ENCODE data around the gene RNF43. TPM values are rescaled to one million over a fixed set of nuclear protein-coding genes. Genes with fewer than 3 reads are reported as not detected.

RNF43 gene
- total RNA-seq (1 to 10 TPM; 3.2 to 8.8 TPM), polyA plus RNA-seq (ENCODE audit: insufficient read length in 2 of 2) (1 to 10 TPM in 1 of 2 donors, under 1 TPM in 1; 0.92 to 2.6 TPM)
- long read RNA-seq, donor 1, result 0 reads
- long read RNA-seq, donor 2, result 0 reads
- long read RNA-seq, donor 3, result 0 reads
- long read RNA-seq, donor 4, full-length matches to known transcripts, result 1 of 6 reads
- long read RNA-seq, donor 4, partial matches to known transcripts, result 5 of 6 reads
- long read RNA-seq, donor 4, other reads (novel, unspliced or antisense), result 0 of 6 reads

GRCh38 chr17:58417300-58418092 is at the start of gene RNF43:
TSS of gene RNF43 (minus strand) at chr17:58417534. CDS start at chr17:58415577, 1,957 bp downstream.
- no peaks in the 10 kb centered on the region for H3K4me1 ChIP-seq (ENCODE audit: control insufficient read depth, insufficient read depth, low read length)
- peak; percentile 57 to 95 (median 77) for DNase-seq (ENCODE audit: low read depth in 4 of 6, low spot score in 6 of 6)
- H3K4me3 ChIP-seq (ENCODE audit: low read depth, low read length), result peak within 1 kb of the TSS; percentile 52
- no peaks in the 10 kb centered on the region for H3K36me3 ChIP-seq (ENCODE audit: control insufficient read depth, insufficient read depth, low read length)
- WGBS (ENCODE audit: insufficient coverage), result 0% methylated on average over 4 of the region's 8 CpGs
- no peaks in the 10 kb centered on the region for H3K9me3 ChIP-seq (ENCODE audit: control insufficient read depth, insufficient read depth, low read length)
- H3K27ac ChIP-seq (ENCODE audit: low read depth, low read length), result peak within 1 kb of the TSS; percentile 45
- no peaks in the 10 kb centered on the region for H3K27me3 ChIP-seq (ENCODE audit: control insufficient read depth, insufficient read depth, low read length)

GRCh38 chr17:58455491-58455890 is 38.2 kb upstream of the RNF43 start:
- Histone ChIP-seq H3K36me3 (ENCODE audit: control insufficient read depth, insufficient read depth, low read length) (no peaks in the 10 kb centered on the region), H3K9me3 (ENCODE audit: control insufficient read depth, insufficient read depth, low read length) (no peaks in the 10 kb centered on the region), H3K27me3 (ENCODE audit: control insufficient read depth, insufficient read depth, low read length) (no peaks in the 10 kb centered on the region), H3K4me1 (ENCODE audit: control insufficient read depth, insufficient read depth, low read length) (no peaks in the 10 kb centered on the region), H3K4me3 (ENCODE audit: low read depth, low read length) (no peak overlapping the region), H3K27ac (ENCODE audit: low read depth, low read length) (no peak overlapping the region)
- no peak for DNase-seq (ENCODE audit: low read depth in 4 of 6, low spot score in 6 of 6)

GRCh38 chr17:58452738-58453137 is 35.4 kb upstream of the RNF43 start:
- H3K27me3 ChIP-seq (ENCODE audit: control insufficient read depth, insufficient read depth, low read length), result no peaks in the 10 kb centered on the region
- 100% methylated on average over 1 of the region's 1 CpG for WGBS (ENCODE audit: insufficient coverage)
- no peaks in the 10 kb centered on the region for H3K9me3 ChIP-seq (ENCODE audit: control insufficient read depth, insufficient read depth, low read length)
- H3K4me1 ChIP-seq (ENCODE audit: control insufficient read depth, insufficient read depth, low read length), result no peaks in the 10 kb centered on the region
- no peak for DNase-seq (ENCODE audit: low read depth in 4 of 6, low spot score in 6 of 6)
- H3K36me3 ChIP-seq (ENCODE audit: control insufficient read depth, insufficient read depth, low read length), result no peaks in the 10 kb centered on the region
- H3K4me3 ChIP-seq (ENCODE audit: low read depth, low read length), result no peak overlapping the region
- H3K27ac ChIP-seq (ENCODE audit: low read depth, low read length), result no peak overlapping the region

GRCh38 chr17:58447039-58447975 is 30.0 kb upstream of the RNF43 start:
- H3K27ac ChIP-seq (ENCODE audit: low read depth, low read length), result no peak overlapping the region
- peak in 5 of 6 donors; percentile 5 to 71 (median 22) for DNase-seq (ENCODE audit: low read depth in 4 of 6, low spot score in 6 of 6)
- no peaks in the 10 kb centered on the region for H3K4me1 ChIP-seq (ENCODE audit: control insufficient read depth, insufficient read depth, low read length)
- no peaks in the 10 kb centered on the region for H3K27me3 ChIP-seq (ENCODE audit: control insufficient read depth, insufficient read depth, low read length)
- no peaks in the 10 kb centered on the region for H3K36me3 ChIP-seq (ENCODE audit: control insufficient read depth, insufficient read depth, low read length)
- H3K9me3 ChIP-seq (ENCODE audit: control insufficient read depth, insufficient read depth, low read length), result no peaks in the 10 kb centered on the region
- WGBS (ENCODE audit: insufficient coverage), result 72% methylated on average over 8 of the region's 9 CpGs
- no peak overlapping the region for H3K4me3 ChIP-seq (ENCODE audit: low read depth, low read length)

GRCh38 chr17:58446086-58446485 is 28.8 kb upstream of the RNF43 start:
- Histone ChIP-seq H3K27ac (ENCODE audit: low read depth, low read length) (no peak overlapping the region), H3K4me1 (ENCODE audit: control insufficient read depth, insufficient read depth, low read length) (no peaks in the 10 kb centered on the region), H3K27me3 (ENCODE audit: control insufficient read depth, insufficient read depth, low read length) (no peaks in the 10 kb centered on the region), H3K36me3 (ENCODE audit: control insufficient read depth, insufficient read depth, low read length) (no peaks in the 10 kb centered on the region), H3K9me3 (ENCODE audit: control insufficient read depth, insufficient read depth, low read length) (no peaks in the 10 kb centered on the region), H3K4me3 (ENCODE audit: low read depth, low read length) (no peak overlapping the region)
- 94% methylated on average over 1 of the region's 6 CpGs for WGBS (ENCODE audit: insufficient coverage)
- no peak for DNase-seq (ENCODE audit: low read depth in 4 of 6, low spot score in 6 of 6)

GRCh38 chr17:58436805-58437239 is 19.5 kb upstream of the RNF43 start:
- Histone ChIP-seq H3K4me1 (ENCODE audit: control insufficient read depth, insufficient read depth, low read length) (no peaks in the 10 kb centered on the region), H3K27ac (ENCODE audit: low read depth, low read length) (no peak overlapping the region), H3K4me3 (ENCODE audit: low read depth, low read length) (no peak overlapping the region), H3K36me3 (ENCODE audit: control insufficient read depth, insufficient read depth, low read length) (no peaks in the 10 kb centered on the region), H3K9me3 (ENCODE audit: control insufficient read depth, insufficient read depth, low read length) (no peaks in the 10 kb centered on the region), H3K27me3 (ENCODE audit: control insufficient read depth, insufficient read depth, low read length) (no peaks in the 10 kb centered on the region)
- no CpG with 5 or more reads among the region's 5 CpGs for WGBS (ENCODE audit: insufficient coverage)
- no peak for DNase-seq (ENCODE audit: low read depth in 4 of 6, low spot score in 6 of 6)

GRCh38 chr17:58436245-58436644 is 18.9 kb upstream of the RNF43 start:
- no peak overlapping the region for H3K27ac ChIP-seq (ENCODE audit: low read depth, low read length)
- no peaks in the 10 kb centered on the region for H3K9me3 ChIP-seq (ENCODE audit: control insufficient read depth, insufficient read depth, low read length)
- DNase-seq (ENCODE audit: low read depth in 4 of 6, low spot score in 6 of 6), result peak in 1 of 6 donors; percentile 82
- no peaks in the 10 kb centered on the region for H3K4me1 ChIP-seq (ENCODE audit: control insufficient read depth, insufficient read depth, low read length)
- no peaks in the 10 kb centered on the region for H3K36me3 ChIP-seq (ENCODE audit: control insufficient read depth, insufficient read depth, low read length)
- H3K27me3 ChIP-seq (ENCODE audit: control insufficient read depth, insufficient read depth, low read length), result no peaks in the 10 kb centered on the region
- no peak overlapping the region for H3K4me3 ChIP-seq (ENCODE audit: low read depth, low read length)

- Histone ChIP-seq H3K36me3 (ENCODE audit: control insufficient read depth, insufficient read depth, low read length) (no peaks in the 10 kb centered on the region), H3K4me3 (ENCODE audit: low read depth, low read length) (no peak overlapping the region), H3K9me3 (ENCODE audit: control insufficient read depth, insufficient read depth, low read length) (no peaks in the 10 kb centered on the region), H3K27ac (ENCODE audit: low read depth, low read length) (no peak overlapping the region), H3K4me1 (ENCODE audit: control insufficient read depth, insufficient read depth, low read length) (no peaks in the 10 kb centered on the region), H3K27me3 (ENCODE audit: control insufficient read depth, insufficient read depth, low read length) (no peaks in the 10 kb centered on the region)
- DNase-seq (ENCODE audit: low read depth in 4 of 6, low spot score in 6 of 6), result no peak
- WGBS (ENCODE audit: insufficient coverage), result 100% methylated on average over 6 of the region's 7 CpGs
These were observed 15.7 kb upstream of the RNF43 start for GRCh38 chr17:58432806-58433573.

- no CpG with 5 or more reads among the region's 3 CpGs for WGBS (ENCODE audit: insufficient coverage)
These were observed 10.5 kb upstream of the RNF43 start for GRCh38 chr17:58427807-58428206.

More at GRCh38 chr17:58427807-58428206, 10.5 kb upstream of the RNF43 start:
- Histone ChIP-seq H3K27ac (ENCODE audit: low read depth, low read length) (no peak overlapping the region), H3K4me3 (ENCODE audit: low read depth, low read length) (no peak overlapping the region), H3K4me1 (ENCODE audit: control insufficient read depth, insufficient read depth, low read length) (no peaks in the 10 kb centered on the region), H3K9me3 (ENCODE audit: control insufficient read depth, insufficient read depth, low read length) (no peaks in the 10 kb centered on the region), H3K36me3 (ENCODE audit: control insufficient read depth, insufficient read depth, low read length) (no peaks in the 10 kb centered on the region), H3K27me3 (ENCODE audit: control insufficient read depth, insufficient read depth, low read length) (no peaks in the 10 kb centered on the region)
- DNase-seq (ENCODE audit: low read depth in 4 of 6, low spot score in 6 of 6), result no peak

All from spinal cord (tissue), 10 donors.